ENCODE measurements around the gene ALKBH4.
"Not testable (repeated sequence)": the region's sequence is repeated elsewhere in the genome, so short reads cannot be mapped to it uniquely, and the experiment has no call there.

The ALKBH4 gene

DNA sequence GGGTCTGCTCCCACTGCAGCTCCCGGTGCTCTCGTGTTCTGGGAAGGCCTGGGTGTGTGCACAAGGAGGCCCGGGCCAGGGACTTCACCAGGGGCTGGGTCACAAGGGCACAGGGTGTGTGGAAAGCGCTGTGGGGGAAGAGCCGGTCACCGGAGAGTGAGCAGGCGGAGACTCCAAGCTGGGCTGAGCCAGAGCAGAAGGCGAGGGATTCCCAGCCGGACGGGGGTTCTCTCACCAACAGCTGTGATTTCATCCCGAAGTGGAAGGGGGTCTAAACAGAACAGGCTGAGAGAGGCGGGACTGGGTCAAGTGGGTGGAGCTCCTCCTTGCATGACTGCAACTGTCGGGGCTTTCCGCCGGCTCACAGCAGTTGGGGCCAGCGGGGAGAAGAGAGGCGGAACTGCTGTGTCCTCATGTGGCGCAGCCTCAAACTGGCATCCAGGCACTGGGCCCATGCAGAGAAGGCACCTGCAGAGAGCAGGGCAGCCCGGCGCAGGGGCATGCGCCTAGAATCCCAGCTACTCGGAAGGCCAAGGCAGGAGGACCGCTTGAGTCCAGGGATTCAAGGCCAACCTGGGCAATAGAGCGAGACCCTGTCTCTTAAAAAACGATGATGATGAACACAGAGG lies 38.9 kb downstream of the ALKBH4 start:
- no peak for DNase-seq

DNA sequence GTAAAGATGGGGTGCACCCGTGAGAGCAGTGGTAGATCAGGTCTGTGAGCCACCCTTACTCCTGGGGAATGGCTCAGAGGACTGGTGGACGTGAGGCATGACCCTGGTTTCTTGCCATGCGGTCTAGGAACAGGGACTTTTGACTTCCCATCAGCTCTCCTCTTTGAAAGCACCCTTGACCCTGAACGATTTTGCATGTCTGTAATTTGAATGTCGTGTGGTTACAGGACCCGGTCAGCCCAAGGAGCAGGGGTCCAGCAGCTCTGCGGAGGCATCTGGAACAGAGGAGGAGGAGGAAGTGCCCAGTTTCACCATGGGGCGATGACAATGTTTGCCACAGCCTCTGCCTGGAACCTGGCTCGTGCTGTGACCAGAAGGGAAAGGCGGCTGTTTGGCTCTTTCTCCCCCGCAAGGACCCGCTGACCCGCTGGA lies 39.9 kb downstream of the ALKBH4 start:
- no peak for DNase-seq

DNA sequence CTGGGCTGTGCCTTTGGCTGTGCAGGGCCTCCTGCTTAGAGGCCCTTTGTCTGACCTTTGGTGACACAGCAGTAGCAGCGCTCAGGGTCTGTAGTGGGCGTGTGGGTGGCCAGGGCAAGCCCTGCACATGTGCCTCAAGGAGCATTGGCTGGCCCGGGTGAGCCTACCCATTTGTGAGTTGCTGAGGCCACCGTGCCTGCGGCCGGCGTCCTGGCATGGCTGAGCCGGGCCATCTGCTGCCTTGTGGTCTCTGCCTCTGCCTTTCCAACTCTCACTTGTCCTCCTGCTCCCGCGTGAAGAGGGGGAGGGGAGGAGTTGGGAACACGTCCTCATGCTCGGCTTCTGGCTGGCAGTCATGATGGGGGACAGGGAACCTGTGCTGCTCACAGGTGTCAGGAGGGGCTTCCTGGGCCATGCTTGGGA lies 40.5 kb downstream of the ALKBH4 start:
- no peak for DNase-seq

DNA sequence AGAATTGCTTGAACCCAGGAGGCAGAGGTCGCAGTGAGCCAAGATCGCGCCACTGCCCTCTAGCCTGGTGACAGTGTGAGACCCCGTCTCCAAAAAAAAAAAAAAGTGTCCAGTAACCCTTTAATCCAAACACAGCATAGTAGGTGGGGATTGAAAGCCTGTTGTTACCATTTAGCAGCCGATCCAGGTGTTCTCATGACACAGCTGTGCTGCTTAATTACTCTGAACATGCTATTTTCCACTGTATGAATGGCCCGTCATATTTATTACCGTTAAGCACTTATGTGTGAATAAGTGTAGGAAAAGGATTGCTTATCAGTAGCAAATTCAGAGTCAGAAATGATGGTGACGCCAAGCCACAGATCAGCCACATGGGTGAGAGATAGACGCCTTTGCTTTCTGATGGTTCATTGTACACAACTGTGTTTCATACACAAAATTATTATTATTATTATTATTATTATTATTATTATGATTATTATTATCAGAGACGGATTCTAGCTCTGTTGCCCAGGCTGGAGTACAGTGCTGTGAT lies 42.9 kb downstream of the ALKBH4 start:
- DNase-seq: no peak

DNA sequence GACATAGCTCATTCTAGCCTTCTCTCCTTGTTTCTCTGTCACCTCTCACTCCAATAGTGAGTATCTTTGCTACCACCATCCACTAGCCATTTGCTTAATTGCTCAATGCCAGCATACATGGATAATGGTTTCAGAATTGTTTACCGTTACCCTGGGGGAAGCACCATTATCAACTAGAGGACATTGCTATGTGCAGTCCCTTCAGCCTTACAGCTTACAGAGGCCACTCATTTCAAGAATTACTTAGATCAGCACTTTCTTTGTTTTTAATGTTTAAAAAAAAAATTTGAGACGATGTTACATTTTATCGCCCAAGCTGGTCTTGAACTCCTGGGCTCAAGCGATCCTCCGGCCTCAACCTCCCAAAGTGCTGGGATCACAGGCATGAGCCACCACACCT lies 46.1 kb downstream of the ALKBH4 start:
- no peak for DNase-seq

DNA sequence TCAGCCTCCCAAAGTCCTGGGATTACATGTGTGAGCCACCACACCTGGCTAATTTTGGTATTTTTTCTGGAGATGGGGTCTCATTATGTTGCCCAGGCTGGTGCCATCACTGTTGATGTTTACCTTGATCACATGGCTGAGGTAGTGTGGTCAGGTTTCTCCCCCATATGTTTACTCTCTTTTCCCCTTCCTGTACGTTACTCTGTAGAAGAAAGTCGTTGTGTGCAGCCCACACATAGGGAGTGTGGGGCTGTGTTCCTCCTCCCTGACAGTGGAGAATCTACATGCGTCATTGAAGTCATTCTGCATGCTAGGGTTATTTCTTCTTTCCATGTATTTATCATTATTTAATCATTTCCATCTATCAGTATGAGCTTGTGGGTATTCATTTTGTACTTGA lies 47.6 kb downstream of the ALKBH4 start:
- no peak for DNase-seq

DNA sequence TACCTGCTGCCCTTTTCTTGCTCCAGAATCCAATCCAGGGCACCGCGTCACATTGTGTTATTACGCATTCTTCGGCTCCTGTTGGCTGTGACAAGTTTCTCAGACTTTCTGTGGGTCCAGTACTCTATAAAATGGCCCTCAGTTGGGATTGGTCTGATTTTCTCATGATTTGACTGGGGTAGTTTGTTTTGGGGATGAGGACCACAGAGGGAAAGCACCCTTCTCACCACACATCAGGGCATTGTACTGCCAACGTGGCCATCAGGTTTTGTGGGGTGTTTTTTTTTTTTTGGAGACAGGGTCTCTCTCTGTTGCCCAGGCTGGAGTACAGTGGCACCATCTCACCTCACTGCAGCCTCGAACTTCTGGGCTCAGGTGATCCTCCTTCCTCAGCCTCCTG lies 48.3 kb downstream of the ALKBH4 start:
- DNase-seq: no peak

DNA sequence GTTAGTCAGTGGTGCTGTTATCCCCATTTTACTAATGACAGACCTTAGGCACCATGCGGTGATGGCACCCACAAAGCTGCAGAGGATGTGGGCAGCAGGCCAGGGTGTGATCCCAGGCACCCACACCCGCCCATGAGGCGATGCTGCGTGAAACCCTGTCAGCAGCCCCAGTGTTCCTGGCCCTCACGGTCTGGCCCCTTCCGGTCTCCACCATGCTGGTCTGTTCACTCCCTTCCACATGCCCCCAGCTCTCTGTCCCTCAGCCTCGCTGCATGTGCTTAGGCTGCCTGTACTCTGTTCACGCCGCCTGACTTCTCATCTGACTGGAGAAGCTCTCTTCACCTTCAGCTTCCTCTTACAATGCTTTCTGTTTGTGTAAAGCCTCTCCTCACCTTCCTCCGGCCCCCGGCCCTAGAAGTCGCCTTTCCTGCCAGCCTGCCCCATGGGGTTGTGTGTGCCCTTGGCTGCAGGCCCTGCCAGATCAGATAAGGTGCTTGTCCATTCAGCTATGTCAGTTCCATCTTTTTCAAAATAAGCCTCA lies 48.9 kb downstream of the ALKBH4 start:
- DNase-seq: no peak

DNA sequence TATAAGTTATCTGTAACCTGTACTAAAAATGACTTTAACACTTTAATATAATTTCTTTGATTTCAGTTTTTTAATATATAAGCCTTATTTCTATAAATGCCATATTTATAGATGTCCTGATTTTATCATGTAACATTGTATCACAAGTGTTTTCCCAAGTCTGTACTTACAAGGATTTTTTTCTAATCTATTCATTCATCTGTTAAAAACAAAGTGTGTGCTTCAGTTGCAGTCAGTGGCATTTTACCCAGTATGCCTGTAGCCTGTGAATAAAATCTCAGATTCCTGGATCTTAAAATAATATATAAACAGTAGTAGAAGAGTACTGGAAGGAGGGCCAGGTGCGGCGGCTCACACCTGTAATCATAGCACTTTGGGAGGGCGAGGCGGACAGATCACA lies 51.1 kb downstream of the ALKBH4 start:
- no peak for DNase-seq

DNA sequence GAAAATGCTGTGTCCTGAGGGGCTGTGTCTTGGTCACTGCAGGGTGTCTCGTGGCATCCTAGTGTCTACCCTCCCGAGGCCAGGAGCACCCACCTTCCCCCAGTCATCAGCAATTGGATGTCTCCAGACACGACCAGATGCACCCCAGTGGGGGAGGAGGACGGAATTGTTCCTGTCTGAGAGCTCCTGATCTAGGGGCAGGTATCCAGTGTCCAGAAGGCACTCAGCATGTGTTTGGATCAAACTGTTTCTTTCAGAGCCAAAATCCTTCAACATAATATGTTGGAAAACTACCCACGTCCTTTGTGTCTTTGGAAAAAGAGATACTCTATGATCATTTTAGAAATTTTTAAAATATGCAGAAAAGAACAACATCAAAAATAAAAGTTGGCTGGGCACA lies 51.6 kb downstream of the ALKBH4 start:
- DNase-seq: no peak

DNA sequence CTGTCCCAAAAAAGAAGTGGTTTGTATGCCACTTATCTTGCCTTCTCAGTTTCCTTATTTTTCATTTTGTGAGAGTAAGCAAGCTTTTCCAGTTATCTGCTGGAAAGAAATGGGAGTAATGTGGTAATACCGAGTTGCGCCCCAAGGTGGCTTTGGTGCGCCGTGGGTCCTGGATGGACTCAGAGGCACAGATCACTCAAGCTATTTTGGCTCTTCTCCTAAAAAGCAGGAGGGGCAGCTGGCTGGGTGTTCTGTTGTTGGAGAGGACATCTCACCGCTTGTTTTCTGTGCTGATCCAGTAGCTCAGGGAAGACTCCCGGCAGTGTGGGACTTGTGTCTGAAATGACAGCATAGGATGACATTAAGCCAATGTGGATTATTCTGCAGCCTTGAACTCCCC lies 52.1 kb downstream of the ALKBH4 start:
- no peak for DNase-seq

DNA sequence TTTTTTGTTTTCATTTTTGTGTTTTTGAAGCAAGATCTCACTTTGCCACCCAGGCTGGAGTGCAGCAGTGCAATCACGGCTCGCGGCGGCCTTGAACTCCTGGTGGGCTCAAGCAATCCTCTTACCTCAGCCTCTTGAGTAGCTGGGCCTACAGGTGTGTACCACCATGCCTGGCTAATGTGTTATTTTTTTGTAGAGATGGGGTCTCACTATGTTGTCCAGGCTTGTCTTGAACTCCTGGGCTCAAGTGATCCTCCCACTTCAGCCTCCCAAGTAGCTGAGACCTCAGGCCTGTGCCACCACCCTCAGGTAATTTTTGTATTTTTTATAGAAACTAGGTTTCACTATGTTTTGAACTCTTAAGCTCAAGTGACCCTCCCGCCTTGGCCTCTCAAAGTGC lies 53.7 kb downstream of the ALKBH4 start:
- DNase-seq: no peak

DNA sequence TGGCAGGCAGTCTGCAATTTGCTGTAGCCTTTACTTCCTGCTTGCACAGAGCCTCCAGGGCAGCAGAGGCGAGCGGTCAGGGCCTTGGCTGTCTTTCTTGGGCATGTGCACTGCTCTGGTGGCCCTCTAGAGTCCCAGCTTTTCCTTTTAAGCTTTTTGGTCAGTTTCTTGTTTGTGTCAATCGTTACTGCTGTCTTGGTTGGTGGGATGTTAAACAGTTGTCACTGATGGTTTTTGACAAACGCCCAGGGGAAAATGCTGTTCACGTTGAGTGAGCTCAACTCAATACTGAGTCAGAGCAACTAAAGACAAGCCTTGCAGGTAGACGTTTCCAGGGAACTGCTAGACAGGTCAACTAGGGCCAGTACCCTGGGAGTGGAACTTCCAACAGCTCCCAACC lies 54.5 kb downstream of the ALKBH4 start:
- DNase-seq: no peak

DNA sequence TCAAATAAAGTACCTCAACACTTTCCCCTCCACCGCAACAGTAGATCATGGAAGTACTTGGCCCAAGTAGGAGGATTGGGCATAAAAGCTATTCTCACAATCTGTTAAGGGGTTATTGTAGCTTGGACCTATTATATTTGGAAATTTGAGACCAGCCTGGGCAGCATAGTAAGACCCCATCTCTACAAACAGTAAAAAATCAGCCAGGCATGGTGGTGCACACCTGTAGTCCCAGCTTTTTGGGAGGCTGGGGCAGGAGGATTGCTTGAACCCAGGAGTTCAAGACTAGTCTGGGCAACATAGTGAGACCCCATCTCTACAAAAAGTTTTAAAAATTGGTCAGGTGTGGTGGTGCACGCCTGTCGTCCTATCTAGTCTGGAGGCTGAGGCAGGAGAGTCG lies 55.3 kb downstream of the ALKBH4 start:
- DNase-seq: no peak

DNA sequence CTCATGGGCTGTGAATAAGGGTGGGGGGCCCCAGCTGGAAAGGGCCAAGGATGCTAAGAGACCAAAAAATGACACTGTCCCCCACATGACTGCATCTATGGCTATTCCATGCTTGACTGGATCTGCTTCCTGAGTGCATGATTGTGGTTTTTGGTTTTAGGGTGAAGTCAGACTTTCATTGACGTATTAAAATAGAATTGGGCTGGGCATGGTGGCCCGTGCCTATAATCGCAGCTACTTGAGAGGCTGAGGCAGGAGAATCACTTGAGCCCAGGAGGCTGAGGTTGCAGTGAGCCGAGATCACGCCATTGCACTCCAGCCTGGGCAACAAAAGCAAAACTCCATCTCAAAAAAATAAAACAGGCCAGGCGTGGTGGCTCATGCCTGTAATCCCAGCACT lies 56.1 kb downstream of the ALKBH4 start:
- DNase-seq: not testable (repeated sequence)

DNA sequence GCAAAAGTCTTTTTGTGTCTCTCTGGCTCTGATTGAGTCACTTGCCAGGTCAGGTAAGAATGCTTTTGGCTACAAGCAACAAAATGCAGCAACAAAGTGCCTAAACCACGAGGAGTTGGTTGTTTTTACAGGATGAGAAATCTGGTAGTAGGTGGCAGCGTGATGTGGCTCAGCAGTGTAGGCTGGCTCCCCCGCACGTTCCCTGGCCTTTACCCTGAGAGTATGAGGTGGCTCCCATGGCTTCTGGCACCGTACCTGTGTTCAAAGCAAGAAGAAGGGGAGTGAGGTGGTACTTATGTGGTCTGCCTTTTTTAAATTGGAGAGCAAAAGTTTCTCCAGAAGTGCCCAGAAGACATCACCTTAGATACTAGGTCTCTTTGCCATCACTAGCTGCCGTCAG lies 56.8 kb downstream of the ALKBH4 start:
- DNase-seq: no peak

Measured in NCI-H2029 treated with DMSO at 0.1 percent for 48 hours (cell line).